DMS79 treated with DMSO at 0.1 percent for 48 hours (cell line): Measurements from ENCODE around the gene APOL4.
"Not testable (repeated sequence)": the region's sequence is repeated elsewhere in the genome, so short reads cannot be mapped to it uniquely, and the experiment has no call there.

Experiments used
- DNase-seq: peaks from one replicate; lab custom pipeline; 2025; lab: John Stamatoyannopoulos, UW

The APOL4 gene

GRCh38 chr22:36208914-36209313 is 7.3 kb upstream of the APOL4 start:
- no peak for DNase-seq

GRCh38 chr22:36208162-36208765 is 6.7 kb upstream of the APOL4 start:
- no peak for DNase-seq

- DNase-seq: no peak
Measured at GRCh38 chr22:36206255-36206654, 4.6 kb upstream of the APOL4 start.

- DNase-seq: not testable (repeated sequence)
Measured at GRCh38 chr22:36205573-36205972, 4.0 kb upstream of the APOL4 start.

GRCh38 chr22:36204632-36205015 is 3.0 kb upstream of the APOL4 start:
- DNase-seq: no peak

- no peak for DNase-seq
Measured at GRCh38 chr22:36204001-36204631, 2.5 kb upstream of the APOL4 start.

- DNase-seq: peak; percentile 0
Measured at GRCh38 chr22:36203441-36203840, 1.8 kb upstream of the APOL4 start.

GRCh38 chr22:36202906-36203305 is 1.3 kb upstream of the APOL4 start:
- DNase-seq: peak; percentile 6

GRCh38 chr22:36201025-36201424 is 584 bp downstream of the APOL4 start:
- not testable (repeated sequence) for DNase-seq

GRCh38 chr22:36199001-36199551 is 2.5 kb downstream of the APOL4 start:
- no peak for DNase-seq

GRCh38 chr22:36198536-36198935 is 3.1 kb downstream of the APOL4 start:
- no peak for DNase-seq

- DNase-seq: no peak
Measured at GRCh38 chr22:36197514-36198146, 4.0 kb downstream of the APOL4 start.

GRCh38 chr22:36197065-36197440 is 4.6 kb downstream of the APOL4 start:
- peak; percentile 7 for DNase-seq

GRCh38 chr22:36196254-36197064 is 5.2 kb downstream of the APOL4 start:
- DNase-seq: no peak

- peak; percentile 2 for DNase-seq
Measured at GRCh38 chr22:36194971-36195370, 6.6 kb downstream of the APOL4 start.

- no peak for DNase-seq
Measured at GRCh38 chr22:36194385-36194784, 7.2 kb downstream of the APOL4 start.

GRCh38 chr22:36193577-36193976 is 8.0 kb downstream of the APOL4 start:
- no peak for DNase-seq

- DNase-seq: no peak
Measured at GRCh38 chr22:36193171-36193570, 8.4 kb downstream of the APOL4 start.

GRCh38 chr22:36192542-36192941 is 9.1 kb downstream of the APOL4 start:
- no peak for DNase-seq

GRCh38 chr22:36191106-36191836 is 10.3 kb downstream of the APOL4 start:
- no peak for DNase-seq

- not testable (repeated sequence) for DNase-seq
Measured at GRCh38 chr22:36187862-36188261, 13.7 kb downstream of the APOL4 start.
